Right atrium auricular region (tissue), 2 donors: ENCODE results near the gene EIF2AK2. TPM values are rescaled to one million over a fixed set of nuclear protein-coding genes. Genes with fewer than 3 reads are reported as not detected.
A peak's percentile ranks its signal among the peaks of the same experiment; 100 is the strongest.
"Not testable (repeated sequence)": the region's sequence is repeated elsewhere in the genome, so short reads cannot be mapped to it uniquely, and the experiment has no call there.

Experiments used
- DNase-seq: peaks from one replicate; pipeline ENCODE4 v3.0.0-alpha.2; 2019; ENCODE audit warnings: low spot score
- H3K27ac ChIP-seq, 2 donors: fragments of 200-600 bp; sonication (generic); 1 replicate in 1 of 2; 2 replicates in 1 of 2; pipeline ENCODE4 v1.5.1; 2016 to 2019
- H3K27me3 ChIP-seq, 2 donors: fragments of 200-600 bp; sonication (generic); one replicate each; pipeline versions ENCODE4 v1.5.1 to v1.6.0; 2017 to 2019
- H3K36me3 ChIP-seq: fragments of 200-600 bp; sonication (generic); one replicate; pipeline ENCODE4 v1.5.1; 2016
- H3K4me1 ChIP-seq, 2 donors: fragments of 200-600 bp; sonication (generic); one replicate each; pipeline versions ENCODE4 v1.5.1 to v1.6.0; 2017 to 2019
- H3K4me3 ChIP-seq, 2 donors: fragments of 200-600 bp; sonication (generic); 1 replicate in 1 of 2; 2 replicates in 1 of 2; pipeline ENCODE4 v1.5.1; 2017 to 2019; ENCODE audit warnings: mild to moderate bottlenecking in 1 of 2, moderate library complexity in 1 of 2
- H3K9me3 ChIP-seq, 2 donors: fragments of 200-600 bp; sonication (generic); one replicate each; pipeline ENCODE4 v1.5.1; 2019
- total RNA-seq, 2 donors: library from RNA; depleted of rRNA; stranded (reverse); fragments of >200 nt; gene quantifications; one replicate each; pipeline ENCODE4 v1.1.0, GENCODE V29; 2016
- TF ChIP-seq, protein P1 (sequence below), 2 donors: fragments of 200-600 bp; sonication (generic); IDR thresholded peaks; one replicate each; pipeline ENCODE4 v1.5.1; 2019; ENCODE audit warnings: antibody characterized with exemption in 2 of 2

Gene EIF2AK2
- total RNA-seq, 2 donors from 2014 or later: 12.5 to 13.4 TPM

DNA sequence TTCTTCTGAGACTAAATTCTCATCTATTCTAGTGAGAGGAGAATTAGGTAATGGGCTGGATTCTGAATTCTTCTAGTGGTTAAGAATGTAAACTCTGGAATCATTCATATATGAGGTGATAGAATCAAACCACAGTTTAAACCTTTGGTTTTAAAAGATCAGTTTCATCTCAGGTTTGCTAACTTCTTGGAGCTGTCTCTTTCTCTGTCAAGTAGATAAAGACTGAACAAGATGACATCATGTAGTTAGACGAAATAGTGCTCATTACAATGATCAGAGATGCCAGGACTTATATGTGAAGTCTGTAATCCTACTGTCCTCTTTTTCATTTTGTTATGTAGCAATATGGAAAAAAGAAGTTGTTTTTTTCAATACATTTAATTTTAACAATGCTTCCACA lies 44.4 kb upstream of the EIF2AK2 start:
- TF ChIP-seq, protein P1, sequence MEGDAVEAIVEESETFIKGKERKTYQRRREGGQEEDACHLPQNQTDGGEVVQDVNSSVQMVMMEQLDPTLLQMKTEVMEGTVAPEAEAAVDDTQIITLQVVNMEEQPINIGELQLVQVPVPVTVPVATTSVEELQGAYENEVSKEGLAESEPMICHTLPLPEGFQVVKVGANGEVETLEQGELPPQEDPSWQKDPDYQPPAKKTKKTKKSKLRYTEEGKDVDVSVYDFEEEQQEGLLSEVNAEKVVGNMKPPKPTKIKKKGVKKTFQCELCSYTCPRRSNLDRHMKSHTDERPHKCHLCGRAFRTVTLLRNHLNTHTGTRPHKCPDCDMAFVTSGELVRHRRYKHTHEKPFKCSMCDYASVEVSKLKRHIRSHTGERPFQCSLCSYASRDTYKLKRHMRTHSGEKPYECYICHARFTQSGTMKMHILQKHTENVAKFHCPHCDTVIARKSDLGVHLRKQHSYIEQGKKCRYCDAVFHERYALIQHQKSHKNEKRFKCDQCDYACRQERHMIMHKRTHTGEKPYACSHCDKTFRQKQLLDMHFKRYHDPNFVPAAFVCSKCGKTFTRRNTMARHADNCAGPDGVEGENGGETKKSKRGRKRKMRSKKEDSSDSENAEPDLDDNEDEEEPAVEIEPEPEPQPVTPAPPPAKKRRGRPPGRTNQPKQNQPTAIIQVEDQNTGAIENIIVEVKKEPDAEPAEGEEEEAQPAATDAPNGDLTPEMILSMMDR (IDR thresholded peaks at IDR 0.05): no peak

DNA sequence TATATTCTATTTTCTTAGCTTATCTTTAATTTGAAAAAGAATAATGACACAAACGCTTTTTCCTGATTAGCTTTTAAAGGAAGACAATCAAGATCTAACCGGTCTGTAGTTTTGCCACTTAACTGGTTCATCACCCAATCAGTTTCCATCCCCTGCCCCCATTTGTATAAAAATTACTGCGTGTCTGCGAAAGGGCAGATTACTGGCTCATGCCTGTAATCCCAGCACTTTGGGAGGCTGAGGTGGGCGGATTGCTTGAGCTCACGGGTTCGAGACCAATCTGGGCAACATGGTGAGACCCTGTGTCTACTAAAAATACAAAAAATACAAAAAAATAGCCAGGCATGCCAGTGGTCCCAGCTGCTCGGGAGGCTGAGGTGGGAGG lies 41.9 kb upstream of the EIF2AK2 start:
- peaks cover 0 to 12% of the 10 kb centered on the region in 2 donors for H3K4me1 ChIP-seq
- H3K4me3 ChIP-seq: no peak overlapping the region
- peaks cover 34% of the 10 kb centered on the region for H3K36me3 ChIP-seq
- H3K27me3 ChIP-seq: no peaks in the 10 kb centered on the region
- peaks cover 0 to 3% of the 10 kb centered on the region in 2 donors for H3K9me3 ChIP-seq
- H3K27ac ChIP-seq: no peak overlapping the region
- DNase-seq: no peak
- TF ChIP-seq, protein P1 (IDR thresholded peaks at IDR 0.05): no peak

More for the DNA sequence above, 44.4 kb upstream of the EIF2AK2 start:
- no peak overlapping the region for H3K27ac ChIP-seq
- H3K27me3 ChIP-seq: no peaks in the 10 kb centered on the region
- peaks cover 0 to 6% of the 10 kb centered on the region in 2 donors for H3K9me3 ChIP-seq
- H3K4me1 ChIP-seq: peaks cover 0 to 12% of the 10 kb centered on the region in 2 donors
- H3K36me3 ChIP-seq: peaks cover 56% of the 10 kb centered on the region
- no peak for DNase-seq
- no peak overlapping the region for H3K4me3 ChIP-seq

DNA sequence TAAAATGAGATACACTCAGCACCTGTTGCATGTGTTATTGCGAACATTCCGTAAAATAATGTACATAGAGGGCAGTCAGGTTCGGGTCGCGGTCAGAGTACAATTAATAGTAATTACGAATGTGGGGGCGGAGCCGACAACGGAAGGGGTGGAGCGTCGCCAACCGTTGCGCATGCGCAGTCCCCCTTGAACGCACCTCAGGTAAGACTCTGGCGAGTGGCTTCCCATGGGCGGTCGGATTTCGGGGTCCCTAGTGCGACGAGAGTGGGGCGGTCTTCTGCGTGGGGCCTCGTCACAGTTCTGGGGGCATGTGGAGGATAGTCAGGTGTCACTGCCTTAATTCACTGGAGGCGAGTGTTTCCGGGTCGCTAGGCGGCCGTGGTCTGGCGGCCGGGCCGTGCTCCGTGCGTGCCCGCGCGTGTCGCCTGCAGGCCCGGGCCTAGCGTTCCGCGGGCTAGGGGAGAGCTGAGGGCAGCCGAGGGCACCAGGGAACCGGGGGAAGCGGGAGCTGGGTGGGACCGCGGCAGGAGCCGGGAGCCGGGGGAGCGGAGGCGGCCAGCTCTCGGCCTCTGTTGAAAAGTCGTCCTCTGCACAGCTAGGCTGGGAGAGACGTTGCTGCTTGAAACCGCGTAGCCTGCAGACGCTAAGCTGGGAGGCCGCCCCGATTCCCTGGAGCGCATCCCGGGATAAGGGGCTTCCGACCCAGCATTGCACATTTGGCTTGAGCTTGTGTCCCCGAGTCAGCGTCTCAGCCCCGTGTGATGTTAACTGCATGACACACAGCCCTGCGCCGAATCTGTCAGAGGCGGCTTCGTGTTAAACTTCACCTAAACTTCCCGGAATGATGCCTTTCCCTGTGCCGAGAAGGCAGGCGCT lies 39.8 kb upstream of the EIF2AK2 start, which contains the start of gene CEBPZOS:
Gene CEBPZOS (plus strand): TSS at position 177 of the 876 bp plus-strand sequence. CDS start 3,209 bp downstream, outside the sequence.
- H3K36me3 ChIP-seq: peaks cover 12% of the 10 kb centered on the region
- peak within 1 kb of the TSS; percentile 81 to 84 for H3K4me3 ChIP-seq
- no peaks in the 10 kb centered on the region for H3K9me3 ChIP-seq
- TF ChIP-seq, protein P1 (IDR thresholded peaks at IDR 0.05): no peak
- peak within 1 kb of the TSS; percentile 88 to 91 for H3K27ac ChIP-seq
- H3K4me1 ChIP-seq: peaks cover 0 to 12% of the 10 kb centered on the region in 2 donors
- no peaks in the 10 kb centered on the region for H3K27me3 ChIP-seq
- DNase-seq: peak; percentile 87

DNA sequence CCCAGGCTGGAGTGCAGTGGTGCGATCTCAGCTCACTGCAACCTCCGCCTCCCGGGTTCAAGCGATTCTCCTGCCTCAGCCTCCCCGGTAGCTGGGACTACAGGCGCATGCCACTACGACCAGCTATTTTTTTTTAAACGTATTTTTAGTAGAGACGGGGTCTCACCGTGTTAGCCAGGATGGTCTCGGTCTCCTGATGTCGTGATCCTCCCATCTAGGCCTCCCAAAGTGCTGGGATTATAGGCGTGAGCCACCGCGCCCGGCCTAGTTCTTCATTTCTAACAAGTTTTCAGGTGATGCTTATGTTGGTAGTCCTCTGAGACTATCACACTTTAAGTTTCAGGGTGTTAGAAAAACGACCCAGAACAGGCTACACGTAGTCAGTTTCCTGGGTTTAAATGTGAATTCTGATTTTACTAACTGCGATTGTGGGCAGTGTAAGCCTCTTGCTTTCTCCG lies 39.1 kb upstream of the EIF2AK2 start:
- H3K36me3 ChIP-seq, DNase-seq, H3K27me3 ChIP-seq, H3K9me3 ChIP-seq: not testable (repeated sequence)
- Histone ChIP-seq H3K4me1 (peaks cover 0 to 12% of the 10 kb centered on the region in 2 donors), H3K27ac (peak overlapping the region; percentile 88 to 91), H3K4me3 (peak overlapping the region; percentile 81 to 84)

DNA sequence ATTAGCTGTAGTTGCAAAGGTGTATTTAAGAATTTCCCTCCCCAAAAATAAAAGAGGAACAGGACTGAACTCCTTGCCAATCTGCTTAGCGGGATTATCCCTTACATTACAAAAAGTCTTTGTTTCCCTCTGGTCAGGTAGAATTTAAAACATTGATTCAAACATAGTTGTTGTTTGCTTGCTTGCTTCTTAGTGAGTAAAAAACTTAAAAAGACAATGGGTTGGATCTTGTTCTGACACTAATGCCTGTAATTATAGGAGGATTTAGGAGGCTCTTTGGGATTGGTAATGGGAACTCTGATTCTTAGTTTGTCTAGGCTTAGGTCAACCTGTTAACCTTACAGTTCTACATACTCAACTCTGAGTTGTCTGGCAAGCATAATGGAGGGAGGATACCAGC lies 35.8 kb upstream of the EIF2AK2 start:
- Histone ChIP-seq H3K27ac (no peak overlapping the region), H3K27me3 (no peaks in the 10 kb centered on the region), H3K4me1 (peaks cover 0 to 6% of the 10 kb centered on the region in 2 donors), H3K36me3 (no peaks in the 10 kb centered on the region), H3K4me3 (no peak overlapping the region), H3K9me3 (no peaks in the 10 kb centered on the region)
- DNase-seq: no peak
- TF ChIP-seq, protein P1 (IDR thresholded peaks at IDR 0.05): no peak

DNA sequence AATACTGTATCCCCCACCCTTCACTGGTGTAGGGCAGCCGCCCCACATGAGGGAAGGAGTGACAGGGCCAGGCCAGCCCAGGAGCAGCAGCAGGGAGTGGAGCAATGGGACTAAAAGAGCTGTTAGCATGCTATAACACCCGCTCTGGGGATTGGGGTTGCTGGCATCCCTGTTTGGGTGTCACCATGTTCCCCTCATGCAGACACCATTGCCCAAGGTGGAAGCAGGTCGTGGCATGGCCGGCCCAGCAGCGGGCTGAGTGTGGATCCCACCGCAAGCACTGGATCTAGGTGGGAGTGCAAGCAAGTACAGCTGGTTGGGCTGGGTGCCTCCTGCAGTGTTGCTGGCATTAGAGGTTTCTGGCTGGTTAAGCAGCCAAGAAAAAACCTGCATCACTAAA lies 35.0 kb upstream of the EIF2AK2 start:
- DNase-seq: no peak

More for the DNA sequence above, 35.0 kb upstream of the EIF2AK2 start:
- Histone ChIP-seq H3K9me3 (no peaks in the 10 kb centered on the region), H3K27me3 (no peaks in the 10 kb centered on the region), H3K4me1 (no peaks in the 10 kb centered on the region), H3K27ac (no peak overlapping the region), H3K4me3 (no peak overlapping the region), H3K36me3 (no peaks in the 10 kb centered on the region)
- TF ChIP-seq, protein P1 (IDR thresholded peaks at IDR 0.05): no peak
